Osteocyte (in vitro differentiated cells): ENCODE measurements around the gene RPP25. TPM values are rescaled to one million over a fixed set of nuclear protein-coding genes. Genes with fewer than 3 reads are reported as not detected.

Experiments used
- DNase-seq: peaks from one replicate; pipeline ENCODE4 v3.0.0; 2021; ENCODE audit warnings: mixed read lengths; ENCODE audit not compliant: unreplicated experiment; ENCODE audit errors: extremely low spot score
- H3K27ac Mint-ChIP-seq: one replicate; pipeline ENCODE4 v1.8.0; 2021; ENCODE audit warnings: mild to moderate bottlenecking, mixed read lengths; ENCODE audit not compliant: unreplicated experiment
- H3K27me3 Mint-ChIP-seq: one replicate; pipeline ENCODE4 v1.8.0; 2021; ENCODE audit warnings: mixed read lengths; ENCODE audit not compliant: unreplicated experiment
- H3K36me3 Mint-ChIP-seq: one replicate; pipeline ENCODE4 v1.8.0; 2021; ENCODE audit warnings: mixed read lengths; ENCODE audit not compliant: unreplicated experiment
- H3K4me1 Mint-ChIP-seq: one replicate; pipeline ENCODE4 v1.8.0; 2021; ENCODE audit warnings: mixed read lengths; ENCODE audit not compliant: unreplicated experiment
- H3K4me3 Mint-ChIP-seq: one replicate; pipeline ENCODE4 v1.8.0; 2021; ENCODE audit warnings: mild to moderate bottlenecking, moderate library complexity, mixed read lengths; ENCODE audit not compliant: unreplicated experiment
- H3K9me3 Mint-ChIP-seq: one replicate; pipeline ENCODE4 v1.8.0; 2021; ENCODE audit warnings: mixed read lengths; ENCODE audit not compliant: unreplicated experiment
- CTCF ChIP-seq: fragments of 200-600 bp; sonication (generic); IDR thresholded peaks from 2 replicates; pipeline ENCODE4 v1.5.0; 2021; ENCODE audit warnings: antibody characterized with exemption, mild to moderate bottlenecking, moderate library complexity
- total RNA-seq: library from RNA; stranded (reverse); gene quantifications from 2 replicates; pipeline ENCODE4 v1.2.1, GENCODE V29; 2021

RPP25 gene
- total RNA-seq, 1 donor from 2014 or later = 19.8 TPM

- TF ChIP-seq CTCF = peak; percentile 64
- Mint-ChIP-seq H3K4me1 (peaks cover 46% of the 10 kb centered on the region), H3K27me3 (no peaks in the 10 kb centered on the region), H3K27ac (peak overlapping the region; percentile 47), H3K36me3 (no peaks in the 10 kb centered on the region), H3K9me3 (no peaks in the 10 kb centered on the region), H3K4me3 (peak overlapping the region; percentile 83)
- DNase-seq = peak; percentile 92
Observed at GRCh38 chr15:74955796-74956647, 550 bp downstream of the RPP25 start.

DNA sequence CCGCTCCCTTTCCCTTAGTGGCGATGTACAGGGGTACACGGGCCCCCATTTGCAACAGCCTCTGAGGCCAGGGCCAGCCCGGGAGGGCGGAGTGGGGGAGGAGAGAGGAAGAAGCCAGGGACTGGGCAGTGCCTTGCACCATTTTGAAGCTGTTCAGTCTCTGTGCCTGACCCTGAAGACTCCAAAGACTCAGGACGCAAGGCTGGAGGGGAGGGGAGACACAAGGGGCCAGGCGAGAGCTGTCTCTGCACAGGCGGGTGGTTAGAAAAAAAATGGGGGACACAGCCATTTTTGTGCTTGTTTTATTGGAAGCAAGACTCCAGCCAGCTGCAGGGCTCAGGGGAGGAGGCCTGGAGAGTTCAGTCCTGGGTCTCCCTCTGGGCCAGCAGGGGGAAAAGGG is 1.6 kb downstream of the RPP25 start:
- Mint-ChIP-seq H3K27me3 (no peaks in the 10 kb centered on the region), H3K9me3 (no peaks in the 10 kb centered on the region), H3K27ac (no peak overlapping the region), H3K36me3 (no peaks in the 10 kb centered on the region), H3K4me3 (peak overlapping the region; percentile 83), H3K4me1 (peaks cover 50% of the 10 kb centered on the region)
- DNase-seq = no peak
- TF ChIP-seq CTCF = no peak

DNA sequence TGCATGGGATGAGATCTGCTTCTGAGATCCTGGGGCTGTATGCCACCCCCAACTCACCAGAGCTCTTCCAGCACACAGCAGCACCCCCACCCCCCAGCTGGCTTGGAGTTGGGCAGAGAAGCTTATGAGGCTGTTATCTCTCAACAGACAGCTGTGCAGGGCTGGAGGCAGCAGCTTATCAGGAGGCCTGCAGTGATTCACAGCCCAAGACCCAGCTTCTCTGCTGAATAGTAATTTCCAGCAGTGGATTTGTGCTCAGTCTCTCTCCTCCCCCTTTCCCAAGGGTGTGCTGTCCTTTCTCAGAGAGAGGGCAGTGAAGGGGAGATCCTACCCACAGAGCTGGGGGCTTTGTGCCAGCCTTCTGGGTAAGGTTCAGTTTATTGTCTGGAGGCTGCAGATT is 2.1 kb downstream of the RPP25 start:
- Mint-ChIP-seq H3K4me3 (peak overlapping the region; percentile 83), H3K4me1 (peaks cover 48% of the 10 kb centered on the region), H3K27ac (no peak overlapping the region), H3K27me3 (no peaks in the 10 kb centered on the region), H3K36me3 (no peaks in the 10 kb centered on the region), H3K9me3 (no peaks in the 10 kb centered on the region)
- no peak for DNase-seq
- TF ChIP-seq CTCF = no peak

DNA sequence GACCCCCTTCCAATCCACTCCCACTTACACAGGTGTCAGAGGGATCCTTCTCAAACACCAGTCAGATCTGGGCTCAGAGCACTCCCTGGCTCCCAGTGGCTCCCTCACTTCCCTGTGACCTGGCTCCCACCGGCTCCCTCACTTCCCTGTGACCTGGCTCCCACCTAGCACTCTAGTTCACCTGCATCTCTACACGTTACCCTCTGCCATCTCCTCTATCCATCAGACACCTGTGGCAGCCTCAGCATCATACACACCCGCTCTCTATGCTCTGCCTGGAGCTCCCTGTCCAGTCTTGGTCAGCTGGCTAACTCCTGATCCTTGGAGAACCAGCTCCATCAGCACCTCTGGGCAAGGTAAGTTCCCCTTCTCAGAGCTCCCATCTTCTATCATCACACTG is 5.6 kb downstream of the RPP25 start:
- Mint-ChIP-seq H3K9me3 (no peaks in the 10 kb centered on the region), H3K27me3 (no peaks in the 10 kb centered on the region), H3K4me3 (no peak overlapping the region), H3K27ac (no peak overlapping the region), H3K4me1 (peaks cover 30% of the 10 kb centered on the region), H3K36me3 (no peaks in the 10 kb centered on the region)
- no peak for TF ChIP-seq CTCF
- DNase-seq = no peak

- no peak overlapping the region for H3K4me3 Mint-ChIP-seq
- H3K27ac Mint-ChIP-seq = peak overlapping the region; percentile 57
- no peaks in the 10 kb centered on the region for H3K27me3 Mint-ChIP-seq
- H3K36me3 Mint-ChIP-seq = no peaks in the 10 kb centered on the region
- peak; percentile 92 for DNase-seq
- no peaks in the 10 kb centered on the region for H3K9me3 Mint-ChIP-seq
- peaks cover 24% of the 10 kb centered on the region for H3K4me1 Mint-ChIP-seq
- TF ChIP-seq CTCF = peak; percentile 91
Observed at GRCh38 chr15:74950078-74950908, 6.3 kb downstream of the RPP25 start.
